GM12892 (cell line): Measurements from ENCODE around the gene TIMM22.

Source experiments
- POLR2A ChIP-seq: IDR thresholded peaks from 2 replicates; pipeline ENCODE4 v1.6.1; 2011; ENCODE audit warnings: low read depth, low read length, control low read depth
- POLR2AphosphoS5 ChIP-seq: IDR thresholded peaks from 2 replicates; pipeline ENCODE4 v1.6.1; 2011; ENCODE audit warnings: low read depth, low read length, control low read depth
- TAF1 ChIP-seq: IDR thresholded peaks from 2 replicates; pipeline ENCODE4 v1.6.1; 2011; ENCODE audit warnings: low read depth, mild to moderate bottlenecking, control low read depth, low read length, borderline replicate concordance

GRCh38 chr17:962670-963069, 34.3 kb upstream of the TIMM22 start:
- TF ChIP-seq POLR2A (no peak), TAF1 (no peak), POLR2AphosphoS5 (no peak)
